HFFc6 (cell line): ENCODE measurements around the gene PLPP1. TPM values are rescaled to one million over a fixed set of nuclear protein-coding genes. Genes with fewer than 3 reads are reported as not detected.
"Not testable (repeated sequence)": the region's sequence is repeated elsewhere in the genome, so short reads cannot be mapped to it uniquely, and the experiment has no call there.

ENCODE experiments used
- DNase-seq: peaks from one replicate; pipeline ENCODE4 v3.0.0-alpha.2; 2018
- H3K27ac Mint-ChIP-seq: 2 replicates; pipeline ENCODE4 v1.8.0; 2020; ENCODE audit warnings: mild to moderate bottlenecking, mixed read lengths
- H3K27me3 Mint-ChIP-seq: 2 replicates; pipeline ENCODE4 v1.8.0; 2021; ENCODE audit warnings: mild to moderate bottlenecking, moderate library complexity, mixed read lengths; ENCODE audit not compliant: insufficient read depth
- H3K36me3 Mint-ChIP-seq: 2 replicates; pipeline ENCODE4 v1.8.0; 2021; ENCODE audit warnings: low read depth, mixed read lengths
- H3K4me1 Mint-ChIP-seq: 2 replicates; pipeline ENCODE4 v1.8.0; 2020; ENCODE audit warnings: low read depth, mixed read lengths
- H3K4me3 Mint-ChIP-seq: 2 replicates; pipeline ENCODE4 v1.8.0; 2020; ENCODE audit warnings: mild to moderate bottlenecking, moderate library complexity, mixed read lengths
- H3K9me3 Mint-ChIP-seq: 2 replicates; pipeline ENCODE4 v1.8.0; 2020; ENCODE audit warnings: mild to moderate bottlenecking, mixed read lengths
- total RNA-seq, 6 experiments: library from RNA; stranded (reverse); fragmentation: NEBNext Ultra II Directional; extraction: Animal tissue kit (Norgen Biotek cat#: 25700); gene quantifications; 2 replicates in 1 of 6; 3 replicates in 5 of 6; pipeline ENCODE4 v1.2.3, GENCODE V29; 2021
- TF ChIP-seq, protein P1 (sequence below): fragments of 200-600 bp; sonication (generic); IDR thresholded peaks from 2 replicates; pipeline ENCODE4 v1.5.0; 2021; ENCODE audit warnings: antibody characterized with exemption, mild to moderate bottlenecking

PLPP1 gene
- total RNA-seq, 6 experiments from 2014 or later: 20.4 to 28.0 (median 23.3) TPM

DNA sequence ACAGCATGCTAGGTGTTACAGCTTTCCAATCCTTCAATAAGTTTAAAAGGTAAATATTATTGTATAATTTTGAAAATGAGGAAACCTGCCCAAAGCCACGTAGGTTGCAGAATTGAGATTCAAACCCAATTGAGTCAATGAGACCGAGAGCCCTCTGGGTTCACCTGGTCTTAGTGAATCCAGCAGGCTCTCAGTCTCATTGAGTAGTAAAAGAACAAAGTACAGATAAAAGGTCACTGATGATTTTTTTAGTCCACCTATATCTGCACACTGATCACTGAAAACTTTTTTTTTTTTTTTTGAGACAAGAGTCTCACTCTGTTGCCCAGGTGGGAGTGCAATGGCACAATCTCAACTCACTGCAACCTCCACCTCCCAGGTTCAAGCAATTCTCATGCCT is 27.2 kb downstream of the PLPP1 start:
- no peaks in the 10 kb centered on the region for H3K9me3 Mint-ChIP-seq
- H3K36me3 Mint-ChIP-seq: no peaks in the 10 kb centered on the region
- peaks cover 23% of the 10 kb centered on the region for H3K4me1 Mint-ChIP-seq
- no peak for DNase-seq
- H3K27me3 Mint-ChIP-seq: no peaks in the 10 kb centered on the region
- TF ChIP-seq, protein P1, sequence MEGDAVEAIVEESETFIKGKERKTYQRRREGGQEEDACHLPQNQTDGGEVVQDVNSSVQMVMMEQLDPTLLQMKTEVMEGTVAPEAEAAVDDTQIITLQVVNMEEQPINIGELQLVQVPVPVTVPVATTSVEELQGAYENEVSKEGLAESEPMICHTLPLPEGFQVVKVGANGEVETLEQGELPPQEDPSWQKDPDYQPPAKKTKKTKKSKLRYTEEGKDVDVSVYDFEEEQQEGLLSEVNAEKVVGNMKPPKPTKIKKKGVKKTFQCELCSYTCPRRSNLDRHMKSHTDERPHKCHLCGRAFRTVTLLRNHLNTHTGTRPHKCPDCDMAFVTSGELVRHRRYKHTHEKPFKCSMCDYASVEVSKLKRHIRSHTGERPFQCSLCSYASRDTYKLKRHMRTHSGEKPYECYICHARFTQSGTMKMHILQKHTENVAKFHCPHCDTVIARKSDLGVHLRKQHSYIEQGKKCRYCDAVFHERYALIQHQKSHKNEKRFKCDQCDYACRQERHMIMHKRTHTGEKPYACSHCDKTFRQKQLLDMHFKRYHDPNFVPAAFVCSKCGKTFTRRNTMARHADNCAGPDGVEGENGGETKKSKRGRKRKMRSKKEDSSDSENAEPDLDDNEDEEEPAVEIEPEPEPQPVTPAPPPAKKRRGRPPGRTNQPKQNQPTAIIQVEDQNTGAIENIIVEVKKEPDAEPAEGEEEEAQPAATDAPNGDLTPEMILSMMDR: no peak
- no peak overlapping the region for H3K4me3 Mint-ChIP-seq
- no peak overlapping the region for H3K27ac Mint-ChIP-seq

DNA sequence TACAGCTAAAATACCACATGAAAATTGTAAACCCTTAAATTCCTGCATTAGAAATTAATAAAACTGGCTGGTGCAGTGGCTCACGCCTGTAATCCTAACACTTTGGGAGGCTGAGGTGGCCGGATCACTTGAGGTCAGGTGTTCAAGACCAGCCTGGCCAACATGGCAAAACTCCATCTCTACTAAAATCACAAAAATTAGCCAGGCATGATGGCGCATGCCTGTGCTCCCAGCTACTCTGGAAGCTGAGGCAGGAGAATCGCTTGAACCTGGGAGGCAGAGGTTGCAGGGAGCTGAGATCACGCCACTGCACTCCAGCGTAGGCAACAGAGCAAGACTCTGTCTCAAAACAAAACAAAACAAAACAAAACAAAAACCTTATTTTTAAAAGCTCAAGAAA is 29.1 kb downstream of the PLPP1 start:
- not testable (repeated sequence) for H3K4me3 Mint-ChIP-seq, H3K36me3 Mint-ChIP-seq, H3K27me3 Mint-ChIP-seq, H3K9me3 Mint-ChIP-seq, H3K27ac Mint-ChIP-seq, DNase-seq
- peaks cover 19% of the 10 kb centered on the region for H3K4me1 Mint-ChIP-seq

DNA sequence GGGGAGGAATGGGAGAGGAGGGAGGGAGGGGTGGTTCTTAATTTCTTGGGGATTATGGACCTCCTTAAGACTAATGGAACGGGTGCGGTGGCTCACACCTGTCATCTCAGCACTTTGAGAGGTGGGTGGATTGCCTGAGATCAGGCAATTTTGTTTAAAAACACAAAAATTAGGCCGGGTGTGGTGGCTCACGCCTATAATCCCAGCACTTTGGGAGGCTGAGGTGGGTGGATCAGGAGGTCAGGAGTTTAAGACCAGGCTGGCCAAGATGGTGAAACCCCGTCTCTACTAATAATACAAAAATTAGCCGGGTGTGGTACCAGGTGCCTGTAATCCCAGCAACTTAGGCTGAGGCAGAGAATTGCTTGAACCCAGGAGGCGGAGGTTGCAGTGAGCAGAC is 30.8 kb downstream of the PLPP1 start:
- H3K27ac Mint-ChIP-seq, H3K27me3 Mint-ChIP-seq, H3K36me3 Mint-ChIP-seq, H3K9me3 Mint-ChIP-seq, DNase-seq, H3K4me1 Mint-ChIP-seq, H3K4me3 Mint-ChIP-seq: not testable (repeated sequence)

DNA sequence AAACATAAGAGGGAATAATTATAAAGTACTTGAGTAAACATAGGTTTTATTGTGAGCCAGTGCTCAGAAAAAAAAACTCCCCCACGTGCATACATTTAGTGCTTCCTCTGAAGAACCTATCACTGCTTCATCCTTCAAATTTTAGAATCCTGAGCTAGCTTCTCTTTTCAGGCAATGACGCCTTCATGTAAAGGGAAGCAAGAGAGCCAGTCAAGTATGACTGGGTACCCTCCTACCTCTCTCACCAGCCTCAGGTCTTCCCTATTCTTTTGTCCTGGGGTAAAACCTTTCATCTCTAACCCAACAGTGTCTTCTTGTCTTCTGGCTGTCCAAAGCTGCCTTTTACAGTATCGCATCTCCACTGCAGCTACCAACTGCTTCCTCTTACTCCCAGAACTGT is 32.0 kb downstream of the PLPP1 start:
- TF ChIP-seq, protein P1: no peak
- Mint-ChIP-seq H3K4me1 (0 out of 2 replicates have a peak, but pooled peaks cover 7% of the 10 kb centered on the region), H3K36me3 (no peaks in the 10 kb centered on the region), H3K27ac (no peak overlapping the region), H3K4me3 (no peak overlapping the region), H3K27me3 (peaks cover 1% of the 10 kb centered on the region; the same call in 1 of the 2 replicates), H3K9me3 (no peaks in the 10 kb centered on the region)
- DNase-seq: no peak

DNA sequence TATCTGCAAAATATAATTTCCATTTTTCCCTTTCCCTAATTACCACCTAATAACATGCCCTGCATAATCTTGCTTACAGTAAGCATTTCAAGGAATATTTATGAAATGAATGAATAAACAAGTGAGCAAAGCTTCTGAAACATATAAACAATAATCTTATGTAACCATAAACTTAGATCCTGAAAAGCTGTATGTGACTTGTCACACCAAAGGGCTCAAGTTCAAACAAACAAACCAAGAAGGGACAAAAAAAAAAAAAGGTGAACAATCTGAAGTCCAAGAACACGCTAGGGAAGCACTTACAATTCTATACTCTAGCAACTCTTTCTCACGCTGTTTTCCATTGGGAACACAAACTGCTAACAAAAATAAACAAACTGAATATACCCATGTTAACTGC is 36.3 kb downstream of the PLPP1 start:
- TF ChIP-seq, protein P1: no peak
- no peak overlapping the region for H3K27ac Mint-ChIP-seq
- H3K36me3 Mint-ChIP-seq: no peaks in the 10 kb centered on the region
- peaks cover 1% of the 10 kb centered on the region for H3K27me3 Mint-ChIP-seq
- no peaks in the 10 kb centered on the region for H3K4me1 Mint-ChIP-seq
- DNase-seq: no peak
- H3K4me3 Mint-ChIP-seq: no peak overlapping the region
- H3K9me3 Mint-ChIP-seq: no peaks in the 10 kb centered on the region

DNA sequence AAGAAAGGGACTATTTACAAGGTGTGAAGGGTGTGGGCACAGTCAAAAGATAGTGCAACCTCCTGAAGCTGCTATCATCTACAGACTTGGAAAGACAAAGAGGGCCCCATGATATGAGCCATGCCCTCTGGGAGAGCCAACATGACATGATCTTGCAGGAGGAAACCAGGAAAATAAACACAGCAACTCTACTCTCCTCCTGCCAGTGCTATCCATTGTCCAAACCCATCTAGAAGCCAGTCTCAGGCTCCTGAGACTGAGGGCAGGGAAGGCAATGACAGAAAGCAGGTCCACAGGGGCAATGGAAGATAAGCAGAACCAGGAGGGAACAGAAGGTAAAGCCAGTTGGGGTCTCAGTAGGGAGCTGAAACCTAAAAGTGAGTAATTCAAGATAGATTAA is 37.1 kb downstream of the PLPP1 start:
- peaks cover 1% of the 10 kb centered on the region for H3K27me3 Mint-ChIP-seq
- DNase-seq: no peak
- H3K4me3 Mint-ChIP-seq: no peak overlapping the region
- H3K36me3 Mint-ChIP-seq: no peaks in the 10 kb centered on the region
- no peak overlapping the region for H3K27ac Mint-ChIP-seq
- H3K9me3 Mint-ChIP-seq: no peaks in the 10 kb centered on the region
- TF ChIP-seq, protein P1: no peak
- H3K4me1 Mint-ChIP-seq: no peaks in the 10 kb centered on the region

DNA sequence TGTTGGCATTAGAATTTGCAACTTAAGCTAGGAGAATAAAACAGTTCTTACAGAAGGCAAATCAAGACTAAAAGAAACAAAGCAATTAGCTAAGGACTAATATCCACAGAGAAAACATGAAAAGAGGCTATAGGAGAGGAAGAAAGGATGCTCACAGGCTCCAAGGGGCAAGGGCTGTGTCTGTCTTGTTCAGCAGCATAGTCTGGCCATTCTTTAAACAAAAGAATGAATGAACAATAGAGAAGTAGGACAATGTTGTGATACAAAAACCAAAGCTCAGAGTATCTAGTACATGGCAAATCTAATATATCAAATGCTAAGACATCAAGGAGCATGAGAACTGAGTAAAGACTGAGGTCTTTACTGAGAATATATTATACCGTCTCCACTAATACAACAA is 39.5 kb downstream of the PLPP1 start:
- DNase-seq: no peak
- TF ChIP-seq, protein P1: no peak
- H3K9me3 Mint-ChIP-seq: no peaks in the 10 kb centered on the region
- H3K27me3 Mint-ChIP-seq: peaks cover 1% of the 10 kb centered on the region
- H3K4me3 Mint-ChIP-seq: no peak overlapping the region
- H3K4me1 Mint-ChIP-seq: no peaks in the 10 kb centered on the region
- no peak overlapping the region for H3K27ac Mint-ChIP-seq
- H3K36me3 Mint-ChIP-seq: no peaks in the 10 kb centered on the region
